Measurements from ENCODE around the gene SETBP1.

SETBP1 gene

GRCh38 chr18:44733069-44733753, 52.5 kb downstream of the SETBP1 start:
- Histone ChIP-seq H3K4me3 (no peak overlapping the region), H3K9ac (ENCODE audit: insufficient read length) (no peak overlapping the region), H3K36me3 (ENCODE audit: insufficient read depth, low read length) (no peaks in the 10 kb centered on the region), H3K27ac (no peak overlapping the region), H3K9me3 (ENCODE audit: low read depth, low read length) (no peaks in the 10 kb centered on the region)
- no peak for DNase-seq (ENCODE audit: low read depth, low spot score)
- no peak for TF ChIP-seq POLR2AphosphoS5 (IDR thresholded peaks at IDR 0.05; ENCODE audit: borderline replicate concordance, low read depth, low read length)
- no peak for TF ChIP-seq FOXP2 (optimal IDR thresholded peaks at IDR 0.05; ENCODE audit: control extremely low read depth, extremely low read length, insufficient read depth)
- TF ChIP-seq EZH2 (IDR thresholded peaks at IDR 0.05): no peak

- DNase-seq (ENCODE audit: low read depth, low spot score): no peak
- no peak overlapping the region for H3K9ac ChIP-seq (ENCODE audit: insufficient read length)
- H3K36me3 ChIP-seq (ENCODE audit: insufficient read depth, low read length): no peaks in the 10 kb centered on the region
- TF ChIP-seq EZH2 (IDR thresholded peaks at IDR 0.05) (no peak), FOXP2 (optimal IDR thresholded peaks at IDR 0.05; ENCODE audit: control extremely low read depth, extremely low read length, insufficient read depth) (no peak), POLR2AphosphoS5 (IDR thresholded peaks at IDR 0.05; ENCODE audit: borderline replicate concordance, low read depth, low read length) (no peak)
- no peak overlapping the region for H3K27ac ChIP-seq
- H3K9me3 ChIP-seq (ENCODE audit: low read depth, low read length): no peaks in the 10 kb centered on the region
- H3K4me3 ChIP-seq: no peak overlapping the region
These were observed 53.2 kb downstream of the SETBP1 start for GRCh38 chr18:44733754-44734465.

- Histone ChIP-seq H3K9me3 (ENCODE audit: low read depth, low read length) (no peaks in the 10 kb centered on the region), H3K36me3 (ENCODE audit: insufficient read depth, low read length) (no peaks in the 10 kb centered on the region), H3K9ac (ENCODE audit: insufficient read length) (no peak overlapping the region), H3K4me3 (no peak overlapping the region), H3K27ac (no peak overlapping the region)
- TF ChIP-seq POLR2AphosphoS5 (IDR thresholded peaks at IDR 0.05; ENCODE audit: borderline replicate concordance, low read depth, low read length) (no peak), FOXP2 (optimal IDR thresholded peaks at IDR 0.05; ENCODE audit: control extremely low read depth, extremely low read length, insufficient read depth) (no peak), EZH2 (IDR thresholded peaks at IDR 0.05) (no peak)
- no peak for DNase-seq (ENCODE audit: low read depth, low spot score)
These were observed 54.4 kb downstream of the SETBP1 start for GRCh38 chr18:44735096-44735495.

- TF ChIP-seq FOXP2 (optimal IDR thresholded peaks at IDR 0.05; ENCODE audit: control extremely low read depth, extremely low read length, insufficient read depth) (no peak), POLR2AphosphoS5 (IDR thresholded peaks at IDR 0.05; ENCODE audit: borderline replicate concordance, low read depth, low read length) (no peak), EZH2 (IDR thresholded peaks at IDR 0.05) (no peak)
- DNase-seq (ENCODE audit: low read depth, low spot score): no peak
- Histone ChIP-seq H3K9me3 (ENCODE audit: low read depth, low read length) (no peaks in the 10 kb centered on the region), H3K27ac (no peak overlapping the region), H3K4me3 (no peak overlapping the region), H3K9ac (ENCODE audit: insufficient read length) (no peak overlapping the region), H3K36me3 (ENCODE audit: insufficient read depth, low read length) (no peaks in the 10 kb centered on the region)
These were observed 56.1 kb downstream of the SETBP1 start for GRCh38 chr18:44736664-44737380.

- H3K27ac ChIP-seq: no peak overlapping the region
- DNase-seq (ENCODE audit: low read depth, low spot score): no peak
- H3K36me3 ChIP-seq (ENCODE audit: insufficient read depth, low read length): no peaks in the 10 kb centered on the region
- TF ChIP-seq POLR2AphosphoS5 (IDR thresholded peaks at IDR 0.05; ENCODE audit: borderline replicate concordance, low read depth, low read length) (no peak), FOXP2 (optimal IDR thresholded peaks at IDR 0.05; ENCODE audit: control extremely low read depth, extremely low read length, insufficient read depth) (no peak), EZH2 (IDR thresholded peaks at IDR 0.05) (no peak)
- no peak overlapping the region for H3K9ac ChIP-seq (ENCODE audit: insufficient read length)
- H3K9me3 ChIP-seq (ENCODE audit: low read depth, low read length): no peaks in the 10 kb centered on the region
- H3K4me3 ChIP-seq: no peak overlapping the region
These were observed 56.9 kb downstream of the SETBP1 start for GRCh38 chr18:44737623-44738022.

GRCh38 chr18:44740000-44740399, 59.3 kb downstream of the SETBP1 start:
- no peak for TF ChIP-seq FOXP2 (optimal IDR thresholded peaks at IDR 0.05; ENCODE audit: control extremely low read depth, extremely low read length, insufficient read depth)
- TF ChIP-seq POLR2AphosphoS5 (IDR thresholded peaks at IDR 0.05; ENCODE audit: borderline replicate concordance, low read depth, low read length): no peak
- TF ChIP-seq EZH2 (IDR thresholded peaks at IDR 0.05): no peak
- no peak overlapping the region for H3K9ac ChIP-seq (ENCODE audit: insufficient read length)
- H3K9me3 ChIP-seq (ENCODE audit: low read depth, low read length): no peaks in the 10 kb centered on the region
- no peaks in the 10 kb centered on the region for H3K36me3 ChIP-seq (ENCODE audit: insufficient read depth, low read length)
- no peak for DNase-seq (ENCODE audit: low read depth, low spot score)
- H3K4me3 ChIP-seq: no peak overlapping the region
- no peak overlapping the region for H3K27ac ChIP-seq

DNA sequence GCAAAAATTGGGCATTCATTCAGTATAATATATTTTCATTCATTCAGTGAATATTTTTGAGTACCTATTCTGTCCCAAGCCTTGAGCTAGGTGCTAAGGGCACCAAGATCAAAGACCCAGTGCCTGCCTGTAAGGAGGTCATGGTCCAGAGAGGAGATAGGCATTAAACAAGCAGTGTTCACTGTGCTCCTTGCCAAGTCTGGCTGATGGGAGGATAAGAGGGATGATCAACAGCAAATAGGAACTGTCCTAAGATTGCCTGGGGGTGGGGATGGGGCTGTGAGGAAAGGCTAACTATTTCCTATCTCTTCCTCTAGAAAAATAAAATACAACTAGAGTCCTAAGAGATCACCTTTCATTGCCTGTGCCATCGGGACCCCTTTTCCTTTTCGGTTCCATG, 60.4 kb downstream of the SETBP1 start:
- Histone ChIP-seq H3K4me3 (no peak overlapping the region), H3K36me3 (ENCODE audit: insufficient read depth, low read length) (no peaks in the 10 kb centered on the region), H3K9ac (ENCODE audit: insufficient read length) (no peak overlapping the region), H3K27ac (no peak overlapping the region), H3K9me3 (ENCODE audit: low read depth, low read length) (no peaks in the 10 kb centered on the region)
- no peak for DNase-seq (ENCODE audit: low read depth, low spot score)
- no peak for TF ChIP-seq FOXP2 (optimal IDR thresholded peaks at IDR 0.05; ENCODE audit: control extremely low read depth, extremely low read length, insufficient read depth)
- TF ChIP-seq EZH2 (IDR thresholded peaks at IDR 0.05): no peak
- TF ChIP-seq POLR2AphosphoS5 (IDR thresholded peaks at IDR 0.05; ENCODE audit: borderline replicate concordance, low read depth, low read length): no peak

DNA sequence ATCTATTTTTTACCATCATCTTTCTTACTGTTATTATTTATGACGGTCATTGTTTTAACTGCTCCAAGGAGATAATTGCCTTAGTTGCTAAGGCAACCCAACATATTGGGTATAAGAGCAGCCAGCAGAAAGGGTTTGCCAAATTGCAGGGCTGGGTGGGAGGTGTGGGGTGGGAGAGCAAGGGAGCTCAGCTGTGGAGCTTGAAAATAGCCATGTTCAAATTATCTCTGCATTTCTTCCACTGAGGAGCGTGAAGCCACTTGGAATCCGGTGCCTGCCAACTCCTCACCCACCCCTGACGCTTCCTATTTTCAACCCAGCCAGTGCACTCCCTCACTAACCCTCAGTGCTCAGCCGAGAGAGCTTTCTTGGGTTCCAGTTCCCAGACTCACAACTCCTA, 60.8 kb downstream of the SETBP1 start:
- TF ChIP-seq POLR2AphosphoS5 (IDR thresholded peaks at IDR 0.05; ENCODE audit: borderline replicate concordance, low read depth, low read length): no peak
- TF ChIP-seq EZH2 (IDR thresholded peaks at IDR 0.05): no peak
- TF ChIP-seq FOXP2 (optimal IDR thresholded peaks at IDR 0.05; ENCODE audit: control extremely low read depth, extremely low read length, insufficient read depth): no peak
- Histone ChIP-seq H3K36me3 (ENCODE audit: insufficient read depth, low read length) (no peaks in the 10 kb centered on the region), H3K9me3 (ENCODE audit: low read depth, low read length) (no peaks in the 10 kb centered on the region), H3K9ac (ENCODE audit: insufficient read length) (no peak overlapping the region), H3K4me3 (no peak overlapping the region), H3K27ac (no peak overlapping the region)
- no peak for DNase-seq (ENCODE audit: low read depth, low spot score)

Measured in SK-N-MC (cell line).